Stimulated activated naive CD4-positive, alpha-beta T cell (primary cell): ENCODE measurements around the gene PSMD13.

Experiments
- DNase-seq, 6 experiments: peaks; one replicate each; lab custom pipeline; 2025; lab: John Stamatoyannopoulos, UW

The PSMD13 gene

DNA sequence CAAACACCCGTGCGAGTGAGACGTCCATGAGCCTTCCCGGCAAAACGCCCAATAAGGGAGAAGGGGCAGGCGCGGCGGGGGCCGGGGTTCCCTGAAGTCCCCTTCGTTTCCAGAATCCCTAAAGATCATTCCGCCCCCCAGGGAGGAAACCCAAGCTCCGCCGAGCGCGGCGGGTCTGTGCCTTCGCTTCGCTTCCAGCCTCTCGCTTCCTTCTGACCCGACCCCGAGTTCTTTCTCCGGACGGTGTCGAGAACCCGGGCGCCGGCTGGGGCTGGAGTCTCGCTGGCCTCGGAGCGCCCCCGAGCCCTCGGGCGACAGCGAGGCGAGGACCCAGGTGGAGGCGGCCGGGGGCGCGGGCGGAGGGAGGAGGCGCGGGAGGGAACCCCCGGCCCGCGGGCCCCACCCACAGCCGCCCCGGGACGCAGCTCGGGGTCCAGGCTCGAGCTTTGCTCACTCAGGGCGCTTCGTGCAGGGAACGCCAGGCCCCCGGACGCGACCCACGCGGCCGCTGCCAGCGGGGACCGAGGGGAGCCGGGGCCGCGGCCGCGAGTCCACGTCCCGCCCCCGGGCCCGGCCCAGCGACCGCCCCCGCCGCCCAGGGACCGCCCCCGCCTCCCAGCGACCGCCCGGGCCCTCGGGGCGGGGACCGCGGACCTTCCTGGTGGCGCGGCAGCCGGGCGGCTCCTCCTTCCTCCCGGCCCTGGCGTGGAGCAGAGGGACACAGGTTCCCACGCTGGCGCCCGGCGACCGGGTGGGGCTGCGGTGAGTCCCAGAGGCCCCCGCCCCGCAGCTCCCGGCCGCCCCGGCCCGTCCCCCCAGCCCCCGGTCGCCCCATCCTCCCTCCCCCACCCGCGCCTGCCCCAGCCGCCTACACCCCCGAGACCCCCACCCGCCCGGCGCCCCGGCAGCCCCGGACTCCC, 52.0 kb downstream of the PSMD13 start, which contains the start of gene PGGHG:
Gene PGGHG, plus strand, starts transcription at position 649 of the 920 bp plus-strand sequence. CDS start 691 bp downstream, outside the sequence.
- DNase-seq: peak in 5 of 6 experiments; percentile 49 to 64 (median 61)

DNA sequence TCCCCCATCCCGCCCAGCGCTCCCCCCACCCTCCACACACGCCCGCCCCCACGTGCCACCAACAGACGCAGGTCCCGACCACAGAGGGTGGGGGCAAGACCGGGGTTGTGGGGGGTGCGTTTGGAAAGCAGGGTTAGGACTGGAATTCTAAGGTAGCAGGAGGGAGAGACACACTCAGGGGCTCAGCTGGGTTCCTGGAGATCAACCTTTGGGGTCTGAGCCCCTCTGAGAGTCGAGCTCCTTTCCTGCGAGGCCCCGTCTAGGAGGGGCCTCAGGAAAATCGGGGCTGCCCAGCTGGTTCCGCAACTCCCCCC, 52.6 kb downstream of the PSMD13 start:
- DNase-seq: peak; percentile 29 to 72 (median 50)

- peak in 2 of 6 experiments; percentile 46 to 70 for DNase-seq
These were observed 53.2 kb downstream of the PSMD13 start for GRCh38 chr11:289712-290620.

- no peak for DNase-seq
These were observed 54.0 kb downstream of the PSMD13 start for GRCh38 chr11:290621-291231.

- DNase-seq: no peak
These were observed 54.8 kb downstream of the PSMD13 start for GRCh38 chr11:291281-292210.

DNA sequence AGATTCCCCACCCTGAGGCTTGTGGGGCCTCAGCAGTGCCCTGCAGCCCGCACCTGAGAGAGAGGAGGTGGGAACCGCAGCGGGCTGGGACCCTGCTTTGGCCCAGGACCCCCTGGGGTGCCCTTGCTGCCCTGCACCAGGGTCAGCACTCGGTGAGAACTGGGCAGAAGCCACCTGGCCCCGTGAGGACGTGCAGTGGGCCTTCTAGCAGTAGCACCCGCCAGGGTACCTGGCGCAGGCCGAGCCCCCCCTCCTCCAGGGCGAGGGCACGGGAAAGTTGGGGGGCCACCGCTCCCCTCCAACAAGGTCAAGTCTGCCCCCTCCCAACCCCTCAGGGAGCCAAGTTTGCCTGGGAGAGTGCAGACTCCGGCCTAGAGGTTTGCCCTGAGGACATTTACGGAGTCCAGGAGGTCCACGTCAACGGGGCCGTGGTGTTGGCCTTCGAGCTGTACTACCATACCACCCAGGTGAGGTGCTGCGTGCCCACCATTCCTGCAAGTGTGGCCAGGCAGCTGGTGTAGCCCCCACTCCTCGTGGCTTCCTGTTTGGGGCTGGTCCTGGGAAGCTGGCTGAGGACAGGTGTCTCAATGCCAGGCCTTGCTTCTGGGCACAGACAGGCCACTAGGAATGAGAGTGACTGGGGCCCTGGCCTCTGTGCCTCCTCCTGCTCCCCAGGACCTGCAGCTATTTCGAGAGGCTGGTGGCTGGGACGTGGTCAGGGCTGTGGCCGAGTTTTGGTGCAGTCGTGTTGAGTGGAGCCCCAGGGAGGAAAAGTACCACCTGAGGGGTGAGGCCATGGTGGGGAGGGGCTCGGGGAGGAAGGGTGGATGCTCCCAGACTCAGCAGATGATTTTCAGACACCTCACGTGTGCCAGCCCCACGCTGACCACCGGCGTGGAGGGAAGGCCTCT, 55.7 kb downstream of the PSMD13 start:
- DNase-seq: no peak

DNA sequence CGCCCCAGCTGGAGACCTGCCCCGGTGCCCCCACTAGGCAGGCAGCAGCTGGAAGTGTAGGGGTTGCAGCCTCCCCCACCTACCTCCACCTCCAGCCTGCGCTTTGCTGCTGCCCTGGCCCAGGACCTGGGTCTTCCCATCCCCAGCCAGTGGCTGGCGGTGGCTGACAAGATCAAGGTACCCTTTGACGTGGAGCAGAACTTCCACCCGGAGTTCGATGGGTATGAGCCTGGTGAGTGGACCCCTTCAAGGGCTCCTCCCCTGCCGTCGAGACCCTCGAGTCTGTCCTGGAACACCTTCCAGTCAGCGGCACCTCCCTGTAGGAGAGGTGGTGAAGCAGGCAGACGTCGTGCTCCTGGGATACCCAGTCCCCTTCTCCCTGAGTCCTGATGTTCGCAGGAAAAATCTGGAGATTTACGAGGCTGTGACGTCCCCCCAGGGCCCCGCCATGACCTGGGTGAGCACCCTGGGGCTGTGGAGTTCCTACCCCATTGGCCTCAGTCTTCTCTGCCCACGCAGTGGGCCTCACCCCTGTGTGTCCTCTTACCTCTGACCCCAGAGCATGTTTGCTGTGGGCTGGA, 56.6 kb downstream of the PSMD13 start:
- DNase-seq: no peak

DNA sequence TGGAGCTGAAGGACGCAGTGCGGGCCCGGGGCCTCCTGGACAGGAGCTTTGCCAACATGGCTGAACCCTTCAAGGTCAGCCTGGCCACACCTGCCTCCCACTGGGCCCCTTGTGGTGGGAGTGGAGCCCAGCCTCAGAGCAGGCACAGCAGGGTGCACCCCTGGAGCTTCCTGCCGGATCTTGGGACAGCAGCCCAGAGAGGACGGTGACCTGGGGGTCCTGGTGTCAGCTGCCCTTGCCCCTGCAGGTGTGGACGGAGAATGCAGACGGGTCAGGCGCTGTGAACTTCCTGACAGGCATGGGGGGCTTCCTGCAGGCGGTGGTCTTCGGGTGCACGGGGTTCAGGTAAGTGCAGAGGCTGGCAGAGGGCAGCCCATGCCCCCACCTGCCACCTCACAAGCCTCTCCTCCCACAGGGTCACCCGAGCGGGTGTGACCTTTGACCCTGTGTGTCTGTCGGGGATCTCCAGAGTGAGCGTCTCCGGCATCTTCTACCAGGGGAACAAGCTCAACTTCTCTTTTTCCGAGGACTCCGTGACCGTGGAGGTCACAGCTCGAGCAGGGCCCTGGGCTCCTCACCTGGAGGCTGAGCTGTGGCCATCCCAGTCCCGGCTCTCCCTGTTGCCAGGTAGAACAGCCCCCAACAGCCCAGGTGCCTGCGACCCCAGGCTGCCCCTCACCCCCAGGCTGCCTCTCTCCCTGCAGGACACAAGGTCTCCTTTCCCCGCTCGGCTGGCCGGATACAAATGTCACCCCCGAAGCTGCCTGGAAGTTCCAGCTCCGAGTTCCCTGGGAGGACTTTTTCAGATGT, 57.3 kb downstream of the PSMD13 start:
- no peak for DNase-seq

DNA sequence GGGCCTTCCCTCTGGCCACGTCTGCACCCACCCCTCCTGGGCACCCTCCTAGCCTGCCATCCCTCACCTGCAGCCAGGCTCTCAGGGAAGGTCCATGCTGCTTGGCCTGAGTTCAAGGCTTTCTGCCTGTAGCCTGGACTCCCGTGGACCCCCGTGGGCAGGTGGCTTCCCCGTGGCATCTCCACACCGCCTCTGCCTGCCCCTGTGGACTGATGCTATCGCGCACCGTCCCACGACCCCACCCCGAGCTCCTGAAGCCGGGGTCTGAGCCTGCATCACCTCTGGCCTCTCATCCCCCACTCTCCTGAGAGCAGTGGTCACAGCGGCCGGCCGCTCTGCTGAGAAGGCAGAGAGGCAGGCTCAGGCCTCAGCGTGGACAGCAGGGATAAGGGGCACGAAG, 58.0 kb downstream of the PSMD13 start:
- DNase-seq: no peak

- no peak for DNase-seq
These were observed 58.8 kb downstream of the PSMD13 start for GRCh38 chr11:295351-296170.

- DNase-seq: no peak
These were observed 59.6 kb downstream of the PSMD13 start for GRCh38 chr11:296171-297050.

GRCh38 chr11:297051-297585, 60.3 kb downstream of the PSMD13 start:
- DNase-seq: no peak

- DNase-seq: no peak
These were observed 61.0 kb downstream of the PSMD13 start for GRCh38 chr11:297586-298405.

DNA sequence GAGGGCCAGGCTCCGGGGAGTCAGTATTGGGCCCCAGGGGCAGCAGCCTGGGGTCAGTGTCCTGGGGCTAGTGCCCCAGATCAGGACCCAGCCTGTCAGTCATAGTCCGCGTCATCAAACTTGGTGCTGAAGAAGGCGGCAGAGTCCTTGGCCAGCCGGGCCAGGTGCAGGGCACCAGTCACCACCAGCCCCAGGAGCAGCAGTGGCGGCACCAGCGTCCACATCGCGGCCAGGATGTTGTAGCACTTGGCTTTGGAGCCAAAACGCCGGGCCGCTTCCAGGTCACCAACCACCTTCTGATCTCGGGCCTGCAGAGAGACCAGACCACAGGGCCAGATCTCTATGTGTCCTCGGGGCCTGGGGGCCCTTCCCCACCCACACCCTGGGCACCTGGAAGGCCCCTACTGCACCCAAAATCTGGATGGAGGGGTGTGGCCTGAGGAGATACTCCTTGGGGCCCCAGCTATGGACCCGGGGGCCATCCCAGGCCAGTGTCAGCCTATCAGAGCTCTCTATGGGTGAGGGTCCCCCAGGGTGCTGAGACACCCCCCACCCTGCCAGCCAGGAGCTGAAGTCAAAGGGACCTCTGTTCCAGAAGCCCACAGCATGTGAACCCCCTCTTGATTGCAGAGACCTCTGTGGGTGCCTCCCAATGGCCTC, 61.8 kb downstream of the PSMD13 start:
- DNase-seq: no peak
